ENCODE results near the gene MYBPH. TPM values are rescaled to one million over a fixed set of nuclear protein-coding genes. Genes with fewer than 3 reads are reported as not detected.

Gene MYBPH
- total and polyA plus RNA-seq, 2 of the 13 experiments (the other 11 are each of a cell fraction or from before 2014, with no cell fraction given) = not detected

DNA sequence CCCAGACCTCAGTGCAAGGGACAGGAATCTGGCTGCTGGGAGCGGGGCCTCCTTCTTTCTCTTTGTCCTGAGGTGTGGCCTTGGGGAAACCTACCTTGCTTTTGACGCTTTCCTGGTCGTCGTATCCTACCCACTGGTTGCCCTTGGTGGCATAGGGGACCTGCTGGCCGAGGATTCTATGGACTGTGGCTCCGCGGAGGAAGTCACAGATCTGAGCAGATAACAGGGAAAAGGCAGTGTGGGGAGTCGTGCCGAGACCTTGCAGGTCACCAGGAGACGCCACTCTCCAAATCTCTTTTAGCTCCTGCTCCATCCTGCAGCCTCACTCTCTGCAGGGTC lies 4.0 kb upstream of the MYBPH start (continued):
- TF ChIP-seq, protein P1, sequence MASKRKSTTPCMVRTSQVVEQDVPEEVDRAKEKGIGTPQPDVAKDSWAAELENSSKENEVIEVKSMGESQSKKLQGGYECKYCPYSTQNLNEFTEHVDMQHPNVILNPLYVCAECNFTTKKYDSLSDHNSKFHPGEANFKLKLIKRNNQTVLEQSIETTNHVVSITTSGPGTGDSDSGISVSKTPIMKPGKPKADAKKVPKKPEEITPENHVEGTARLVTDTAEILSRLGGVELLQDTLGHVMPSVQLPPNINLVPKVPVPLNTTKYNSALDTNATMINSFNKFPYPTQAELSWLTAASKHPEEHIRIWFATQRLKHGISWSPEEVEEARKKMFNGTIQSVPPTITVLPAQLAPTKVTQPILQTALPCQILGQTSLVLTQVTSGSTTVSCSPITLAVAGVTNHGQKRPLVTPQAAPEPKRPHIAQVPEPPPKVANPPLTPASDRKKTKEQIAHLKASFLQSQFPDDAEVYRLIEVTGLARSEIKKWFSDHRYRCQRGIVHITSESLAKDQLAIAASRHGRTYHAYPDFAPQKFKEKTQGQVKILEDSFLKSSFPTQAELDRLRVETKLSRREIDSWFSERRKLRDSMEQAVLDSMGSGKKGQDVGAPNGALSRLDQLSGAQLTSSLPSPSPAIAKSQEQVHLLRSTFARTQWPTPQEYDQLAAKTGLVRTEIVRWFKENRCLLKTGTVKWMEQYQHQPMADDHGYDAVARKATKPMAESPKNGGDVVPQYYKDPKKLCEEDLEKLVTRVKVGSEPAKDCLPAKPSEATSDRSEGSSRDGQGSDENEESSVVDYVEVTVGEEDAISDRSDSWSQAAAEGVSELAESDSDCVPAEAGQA (IDR thresholded peaks at IDR 0.05; ENCODE audit: low read depth) = no peak
- TF ChIP-seq, protein P1 (CRISPR knock-in tag; IDR thresholded peaks at IDR 0.05; ENCODE audit: borderline replicate concordance) = no peak
- TF ChIP-seq, protein P2, sequence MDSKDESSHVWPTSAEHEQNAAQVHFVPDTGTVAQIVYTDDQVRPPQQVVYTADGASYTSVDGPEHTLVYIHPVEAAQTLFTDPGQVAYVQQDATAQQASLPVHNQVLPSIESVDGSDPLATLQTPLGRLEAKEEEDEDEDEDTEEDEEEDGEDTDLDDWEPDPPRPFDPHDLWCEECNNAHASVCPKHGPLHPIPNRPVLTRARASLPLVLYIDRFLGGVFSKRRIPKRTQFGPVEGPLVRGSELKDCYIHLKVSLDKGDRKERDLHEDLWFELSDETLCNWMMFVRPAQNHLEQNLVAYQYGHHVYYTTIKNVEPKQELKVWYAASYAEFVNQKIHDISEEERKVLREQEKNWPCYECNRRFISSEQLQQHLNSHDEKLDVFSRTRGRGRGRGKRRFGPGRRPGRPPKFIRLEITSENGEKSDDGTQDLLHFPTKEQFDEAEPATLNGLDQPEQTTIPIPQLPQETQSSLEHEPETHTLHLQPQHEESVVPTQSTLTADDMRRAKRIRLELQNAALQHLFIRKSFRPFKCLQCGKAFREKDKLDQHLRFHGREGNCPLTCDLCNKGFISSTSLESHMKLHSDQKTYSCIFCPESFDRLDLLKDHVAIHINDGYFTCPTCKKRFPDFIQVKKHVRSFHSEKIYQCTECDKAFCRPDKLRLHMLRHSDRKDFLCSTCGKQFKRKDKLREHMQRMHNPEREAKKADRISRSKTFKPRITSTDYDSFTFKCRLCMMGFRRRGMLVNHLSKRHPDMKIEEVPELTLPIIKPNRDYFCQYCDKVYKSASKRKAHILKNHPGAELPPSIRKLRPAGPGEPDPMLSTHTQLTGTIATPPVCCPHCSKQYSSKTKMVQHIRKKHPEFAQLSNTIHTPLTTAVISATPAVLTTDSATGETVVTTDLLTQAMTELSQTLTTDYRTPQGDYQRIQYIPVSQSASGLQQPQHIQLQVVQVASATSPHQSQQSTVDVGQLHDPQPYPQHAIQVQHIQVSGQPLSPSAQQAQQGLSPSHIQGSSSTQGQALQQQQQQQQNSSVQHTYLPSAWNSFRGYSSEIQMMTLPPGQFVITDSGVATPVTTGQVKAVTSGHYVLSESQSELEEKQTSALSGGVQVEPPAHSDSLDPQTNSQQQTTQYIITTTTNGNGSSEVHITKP (CRISPR knock-in tag; IDR thresholded peaks at IDR 0.05; ENCODE audit: low read depth) = no peak
- TF ChIP-seq ATF7-NPFF (CRISPR knock-in tag; IDR thresholded peaks at IDR 0.05; ENCODE audit: low read depth) (no peak), ZNF703 (CRISPR knock-in tag; IDR thresholded peaks at IDR 0.05; ENCODE audit: borderline replicate concordance) (no peak)

All from HepG2 (cell line).